AML-193 (cell line): ENCODE results near the gene TADA3.
"Not testable (repeated sequence)": the region's sequence is repeated elsewhere in the genome, so short reads cannot be mapped to it uniquely, and the experiment has no call there.

ENCODE experiments used
- DNase-seq, 2 experiments: peaks; one replicate each; lab custom pipeline; 2025; lab: John Stamatoyannopoulos, UW

The TADA3 gene

DNA sequence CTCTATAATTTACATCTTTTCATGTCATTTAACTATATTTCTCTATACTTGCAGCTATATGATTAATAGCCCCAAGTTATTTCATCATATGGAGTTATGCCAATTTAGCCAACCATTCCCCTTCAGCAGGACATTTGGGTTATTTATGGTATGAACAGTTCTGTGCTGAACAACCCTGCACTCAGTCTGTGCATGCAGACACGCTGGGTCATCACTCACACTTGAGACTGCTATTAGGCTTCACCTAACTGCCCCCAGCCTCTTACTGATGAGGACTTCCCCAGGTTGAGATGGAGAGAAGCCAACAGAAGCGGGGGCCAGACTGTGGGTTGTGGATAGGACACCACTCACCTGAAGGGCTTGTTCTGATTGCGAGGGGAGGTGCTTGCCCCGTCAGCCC is 7.3 kb downstream of the TADA3 start:
- DNase-seq = no peak

DNA sequence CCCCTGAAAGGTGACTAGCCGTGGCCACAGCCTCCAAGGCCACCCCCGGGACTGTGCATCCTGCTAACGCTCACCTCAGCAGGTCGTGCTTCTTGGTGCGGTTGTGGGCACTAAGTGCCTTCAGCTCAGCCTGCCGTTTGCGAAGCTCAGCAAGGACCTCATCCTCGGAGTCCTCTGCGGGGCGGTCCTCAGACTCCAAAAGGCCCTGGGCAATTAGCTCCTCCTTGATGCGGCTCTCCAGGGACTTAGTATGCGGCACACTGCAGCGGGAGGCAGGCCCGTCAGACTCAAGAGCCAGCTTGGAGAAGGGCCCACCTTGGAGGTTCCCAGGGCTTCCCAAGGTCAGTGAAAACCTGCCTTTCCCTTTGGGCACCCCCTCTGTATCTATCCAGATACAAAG is 8.3 kb downstream of the TADA3 start:
- DNase-seq = no peak

DNA sequence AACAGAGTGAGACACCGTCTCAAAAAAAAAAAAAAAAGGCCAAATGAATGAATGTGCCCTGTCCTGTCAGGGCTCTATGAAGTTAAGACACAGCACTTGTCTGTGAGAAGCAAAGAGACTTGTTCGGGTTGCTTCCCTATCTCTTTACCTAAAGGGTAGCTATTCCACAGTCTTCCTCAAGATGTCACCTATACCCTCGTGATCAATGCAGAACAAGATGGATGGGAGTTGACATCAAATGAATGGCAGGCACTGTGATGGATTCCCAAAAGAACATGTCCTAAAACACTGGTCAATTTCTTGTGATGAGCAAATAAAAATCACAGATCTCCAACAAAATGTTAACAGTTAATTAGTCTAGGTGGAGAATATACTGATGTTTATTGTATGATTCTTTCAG is 9.5 kb downstream of the TADA3 start:
- peak; percentile 31 to 47 for DNase-seq

DNA sequence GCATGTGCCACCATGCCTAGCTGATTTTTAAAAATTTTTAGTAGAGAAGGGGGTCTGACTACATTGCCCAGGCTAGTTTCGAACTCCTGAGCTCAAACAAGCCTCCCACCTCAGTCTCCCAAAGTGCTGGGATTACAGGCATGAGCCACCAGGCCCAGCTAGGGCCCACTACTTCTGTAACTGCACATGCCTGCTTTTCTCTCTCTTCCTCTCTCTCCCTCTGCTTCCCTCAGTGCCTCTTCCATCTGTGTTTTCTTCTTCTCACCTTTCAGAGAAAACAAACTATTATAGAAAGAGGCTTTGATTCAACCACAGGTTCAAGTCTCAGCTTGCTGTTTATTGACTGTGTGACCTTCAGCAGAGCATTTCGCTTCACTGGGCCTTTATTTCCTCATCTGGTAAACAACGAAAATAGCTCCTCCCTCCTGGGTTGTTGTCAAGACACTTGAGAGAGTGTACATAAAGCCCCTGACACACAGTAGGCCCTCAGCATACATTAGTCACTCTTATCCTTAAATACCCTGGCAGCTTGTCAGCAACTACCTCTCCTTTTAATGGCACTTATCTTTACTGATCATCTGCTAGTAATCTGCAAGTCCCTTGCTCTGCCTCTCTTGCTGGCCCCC is 10.2 kb downstream of the TADA3 start:
- no peak for DNase-seq

DNA sequence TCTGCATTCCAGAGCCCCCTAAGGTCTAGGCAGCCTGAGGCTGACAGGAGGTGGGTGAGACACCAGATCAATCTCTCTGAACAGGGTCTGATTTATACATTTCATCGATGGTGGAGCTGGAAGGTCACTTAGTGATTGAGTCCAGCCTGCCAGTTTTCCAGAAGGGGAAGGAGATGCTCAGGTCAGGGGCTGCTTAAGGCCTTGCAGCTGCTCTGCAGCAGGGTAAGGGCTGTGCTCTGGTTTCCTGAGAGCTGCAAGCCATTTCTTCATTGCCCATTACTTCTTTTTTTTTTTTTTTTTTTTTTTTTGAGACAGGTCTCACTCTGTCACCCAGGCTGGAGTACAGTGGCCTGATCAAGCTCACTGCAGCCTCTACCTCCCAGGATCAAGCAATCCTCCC is 10.7 kb downstream of the TADA3 start:
- DNase-seq = peak; percentile 67 to 79

DNA sequence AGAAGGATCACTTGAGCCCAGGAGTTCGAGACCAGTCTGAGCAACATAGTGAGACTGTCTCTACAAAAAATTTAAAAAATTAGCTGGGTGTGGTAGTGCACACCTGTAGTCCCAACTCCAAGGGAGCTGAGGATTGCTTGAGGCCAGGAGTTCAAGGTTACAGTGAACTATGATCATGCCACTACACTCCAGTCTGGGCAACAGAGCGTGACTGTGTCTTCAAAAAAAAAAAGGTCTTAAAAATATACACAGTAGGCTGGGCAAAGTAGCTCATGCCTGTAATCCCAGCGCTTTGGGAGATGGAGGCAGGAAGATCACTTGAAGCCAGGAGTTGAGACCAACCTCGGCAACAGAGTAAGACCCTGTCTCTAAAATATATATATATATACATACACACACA is 11.4 kb downstream of the TADA3 start:
- DNase-seq = no peak

DNA sequence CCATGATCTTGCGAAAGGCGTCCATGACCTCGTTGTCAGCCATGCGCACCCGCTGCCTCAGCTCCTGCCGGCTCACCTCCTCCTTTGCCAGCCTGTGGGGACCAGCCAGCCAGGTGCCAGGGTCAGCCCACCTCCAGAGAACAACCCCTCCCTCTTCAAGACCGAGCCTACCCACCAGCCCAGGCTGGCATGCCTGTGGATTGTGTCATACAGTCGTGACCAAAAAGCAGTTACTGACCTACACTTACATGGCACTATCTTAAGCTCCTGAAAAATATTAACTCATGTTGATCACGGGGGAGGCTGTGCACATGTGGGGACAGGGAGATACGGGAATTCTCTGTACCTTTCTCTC is 11.8 kb downstream of the TADA3 start:
- peak; percentile 70 to 73 for DNase-seq

DNA sequence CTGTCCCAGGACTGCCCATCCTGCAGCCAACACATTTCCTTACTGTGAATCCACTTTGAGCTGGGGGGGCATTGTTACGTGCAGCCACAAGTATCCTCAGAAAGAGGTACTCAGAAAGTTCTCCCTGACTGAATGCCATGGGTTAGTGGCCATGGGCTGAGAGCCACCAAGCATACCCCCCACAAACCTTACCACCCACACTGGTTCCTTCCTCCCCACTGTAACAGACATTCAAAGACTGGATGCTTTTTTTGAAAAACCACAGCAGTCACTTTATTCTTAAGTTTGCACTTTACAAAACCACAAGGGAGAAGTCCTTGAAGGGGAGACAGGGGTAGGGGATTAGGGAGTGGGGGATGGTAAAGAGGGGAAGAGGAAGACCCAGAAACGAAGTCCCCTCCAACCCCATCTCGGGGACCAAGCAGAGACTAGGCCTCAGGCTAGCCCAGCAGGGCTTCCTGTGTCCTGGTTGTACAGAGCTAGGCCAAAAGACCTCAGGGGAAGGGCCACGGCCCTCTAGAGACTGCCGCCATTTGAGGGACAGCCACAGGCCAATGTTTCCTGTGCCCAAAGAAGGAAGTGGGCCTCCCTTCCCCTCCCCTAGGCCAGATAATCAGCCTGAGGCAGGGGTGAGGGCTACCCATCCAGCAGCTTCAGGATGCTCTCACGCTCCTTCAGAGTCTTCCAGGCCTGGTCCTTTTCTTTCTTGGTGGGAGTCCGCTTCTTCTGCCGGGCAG is 12.4 kb downstream of the TADA3 start:
- DNase-seq = peak; percentile 99 to 100

DNA sequence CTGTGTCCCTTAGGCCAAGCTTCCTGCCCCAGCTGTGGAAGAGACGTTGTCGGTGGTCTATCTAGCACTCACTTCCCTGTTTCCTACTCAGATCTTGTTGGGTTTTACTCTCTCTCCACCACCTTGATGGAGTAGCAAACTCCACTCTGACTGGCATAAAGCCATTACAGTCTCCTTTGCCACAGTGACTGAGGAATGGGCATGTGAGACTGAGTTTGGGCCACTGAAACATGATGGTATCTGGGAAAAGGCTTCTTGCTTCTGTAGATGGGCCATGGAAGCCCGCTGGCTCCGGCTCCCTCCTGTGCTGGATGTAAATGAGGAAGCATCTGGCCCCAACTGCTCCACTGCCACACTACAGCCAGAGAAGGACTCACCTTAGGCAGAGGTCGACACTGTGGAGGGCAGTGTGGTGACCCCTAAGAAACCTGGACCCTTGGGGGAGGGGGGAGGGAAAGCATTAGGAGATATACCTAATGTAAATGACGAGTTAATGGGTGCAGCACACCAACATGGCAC is 13.1 kb downstream of the TADA3 start:
- DNase-seq = peak; percentile 17 to 50

DNA sequence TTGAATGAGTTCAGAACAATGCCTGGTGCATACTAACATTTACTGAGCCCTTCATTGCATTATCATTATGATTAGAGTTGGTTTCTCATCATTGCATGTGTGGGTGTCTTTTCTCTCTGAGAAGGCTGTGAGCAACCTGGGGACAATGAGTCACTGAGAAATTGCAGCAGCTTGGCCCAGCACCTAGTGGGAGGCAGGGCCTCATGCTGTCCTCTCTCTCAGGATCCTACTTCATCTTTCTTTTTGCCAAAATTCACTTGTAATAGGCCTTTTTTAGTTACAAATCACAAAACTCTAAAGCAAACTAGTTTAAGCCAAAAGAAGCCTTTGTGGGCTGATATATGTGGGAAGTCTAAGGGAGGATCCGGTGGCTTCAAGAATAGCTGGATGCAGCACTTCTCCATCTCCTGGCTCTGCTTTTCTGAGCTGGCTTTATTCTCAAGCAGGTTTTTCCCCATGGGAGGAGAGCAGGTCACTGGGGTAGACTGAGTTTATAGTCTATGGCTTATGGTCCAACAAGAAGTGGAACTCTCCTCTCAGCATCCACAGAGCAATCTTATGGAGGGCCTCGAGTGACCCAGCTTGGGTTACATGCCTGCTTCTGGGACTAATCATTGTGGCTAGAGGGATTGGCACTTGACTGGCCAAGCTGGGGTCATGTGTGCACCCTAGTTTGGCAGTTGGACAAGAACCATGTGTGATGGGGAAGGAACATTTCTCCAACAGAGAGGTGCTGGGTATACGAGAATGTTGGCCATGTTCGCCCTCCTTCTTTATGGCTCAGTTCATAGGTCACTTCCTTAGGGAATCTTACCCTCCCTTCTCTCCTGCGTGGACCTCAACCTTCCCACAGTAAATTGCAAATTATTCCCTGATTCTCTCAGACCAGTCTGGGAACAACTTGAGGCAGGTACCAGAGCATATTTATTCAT is 13.9 kb downstream of the TADA3 start:
- peak; percentile 21 to 34 for DNase-seq

DNA sequence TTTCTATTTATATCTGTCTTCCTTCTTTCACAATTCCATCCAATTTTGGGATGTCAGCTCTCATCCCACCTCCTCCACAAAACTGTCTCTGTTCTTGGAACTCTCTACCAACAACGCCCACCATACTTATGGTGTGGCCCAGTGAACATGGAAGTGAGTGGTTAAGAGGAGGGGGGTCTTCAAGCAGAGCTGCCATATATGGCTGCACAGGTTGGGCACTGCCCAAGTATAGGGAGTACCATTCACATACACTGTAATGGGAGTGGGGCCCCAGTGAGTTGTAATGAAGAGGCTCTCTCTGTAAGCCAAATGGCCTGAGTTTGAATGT is 14.6 kb downstream of the TADA3 start:
- no peak for DNase-seq

DNA sequence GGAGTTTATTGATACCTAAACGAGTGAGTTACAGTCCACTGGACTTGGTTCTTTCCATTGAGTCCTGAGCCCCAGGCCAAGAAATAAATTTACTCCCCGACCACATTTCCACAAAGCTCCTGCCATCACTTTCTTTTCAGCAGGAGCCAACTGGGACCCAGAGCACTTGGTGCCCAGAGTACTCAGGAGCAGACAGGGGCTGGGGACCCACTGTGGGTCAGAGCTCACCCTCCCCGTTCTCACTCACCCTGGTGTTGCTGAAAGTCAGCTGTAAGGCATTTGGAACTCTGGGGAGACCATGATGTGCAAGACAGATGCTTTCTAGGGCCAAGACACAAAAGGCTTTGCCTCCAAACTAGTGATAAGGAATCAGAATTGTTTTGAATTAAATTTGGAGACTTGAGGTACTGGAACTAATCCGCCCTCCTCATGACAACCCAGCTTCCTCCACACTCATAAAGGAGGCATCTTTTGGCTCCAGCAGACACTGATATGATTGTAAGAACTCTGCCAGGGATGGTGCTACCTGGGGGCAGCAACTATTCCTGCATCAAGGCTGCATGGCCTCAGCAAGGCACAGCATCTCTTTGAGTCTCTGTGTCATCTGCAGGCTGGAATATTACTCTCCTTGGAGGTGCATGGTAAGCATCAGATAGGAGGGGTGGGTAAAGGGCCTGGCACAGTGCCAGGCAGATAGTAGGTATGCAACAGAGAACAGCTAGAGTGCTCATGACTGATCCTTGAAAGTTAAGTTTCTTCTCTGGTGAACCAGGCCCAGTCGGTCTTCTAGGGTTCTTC is 15.2 kb downstream of the TADA3 start:
- DNase-seq = no peak

DNA sequence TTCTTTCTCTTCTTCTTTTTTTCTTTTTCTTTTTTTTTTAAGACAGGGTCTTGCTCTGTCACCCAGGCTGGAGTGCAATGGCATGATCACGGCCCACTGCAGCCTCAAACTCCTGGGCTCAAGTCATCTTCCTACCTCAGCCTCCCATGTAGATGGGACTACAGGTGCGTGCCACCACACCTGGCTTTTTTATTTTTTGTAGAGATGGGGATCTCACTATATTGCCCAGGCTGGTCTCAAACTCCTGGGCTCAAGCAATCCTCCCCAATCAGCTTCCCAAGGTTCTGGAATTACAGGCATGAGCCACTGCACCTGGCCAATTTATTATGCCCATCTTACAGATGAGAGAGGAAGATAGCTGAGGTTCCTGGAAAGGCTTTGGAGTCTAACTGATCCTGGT is 21.3 kb downstream of the TADA3 start:
- DNase-seq = not testable (repeated sequence)

DNA sequence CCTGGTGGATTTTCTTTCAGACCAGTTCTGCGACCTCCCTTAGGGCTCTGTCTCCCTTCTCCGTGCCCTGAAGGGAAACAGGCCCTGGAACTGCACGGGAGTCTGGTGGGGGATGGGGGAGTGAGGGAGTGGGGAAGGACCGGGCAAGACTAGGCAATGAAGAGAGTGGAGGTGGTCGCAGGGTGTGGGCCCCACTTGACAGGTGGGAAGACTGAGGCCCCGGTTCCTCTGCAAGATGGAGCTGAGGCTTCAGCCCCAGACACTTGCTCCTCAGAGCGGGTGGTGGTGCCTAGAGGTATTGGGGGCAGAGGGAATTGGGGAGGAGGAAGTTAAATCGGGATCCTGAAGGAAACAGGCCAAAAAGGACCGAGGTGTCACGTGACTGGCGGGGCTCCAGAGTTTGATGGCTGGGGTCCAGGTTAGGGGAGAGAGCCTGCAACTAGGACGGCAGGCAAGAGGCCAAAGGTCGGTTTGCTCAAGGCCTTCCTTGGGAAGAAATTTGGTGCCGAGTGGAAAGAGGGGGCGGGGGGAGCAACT is 21.9 kb downstream of the TADA3 start:
- no peak for DNase-seq

DNA sequence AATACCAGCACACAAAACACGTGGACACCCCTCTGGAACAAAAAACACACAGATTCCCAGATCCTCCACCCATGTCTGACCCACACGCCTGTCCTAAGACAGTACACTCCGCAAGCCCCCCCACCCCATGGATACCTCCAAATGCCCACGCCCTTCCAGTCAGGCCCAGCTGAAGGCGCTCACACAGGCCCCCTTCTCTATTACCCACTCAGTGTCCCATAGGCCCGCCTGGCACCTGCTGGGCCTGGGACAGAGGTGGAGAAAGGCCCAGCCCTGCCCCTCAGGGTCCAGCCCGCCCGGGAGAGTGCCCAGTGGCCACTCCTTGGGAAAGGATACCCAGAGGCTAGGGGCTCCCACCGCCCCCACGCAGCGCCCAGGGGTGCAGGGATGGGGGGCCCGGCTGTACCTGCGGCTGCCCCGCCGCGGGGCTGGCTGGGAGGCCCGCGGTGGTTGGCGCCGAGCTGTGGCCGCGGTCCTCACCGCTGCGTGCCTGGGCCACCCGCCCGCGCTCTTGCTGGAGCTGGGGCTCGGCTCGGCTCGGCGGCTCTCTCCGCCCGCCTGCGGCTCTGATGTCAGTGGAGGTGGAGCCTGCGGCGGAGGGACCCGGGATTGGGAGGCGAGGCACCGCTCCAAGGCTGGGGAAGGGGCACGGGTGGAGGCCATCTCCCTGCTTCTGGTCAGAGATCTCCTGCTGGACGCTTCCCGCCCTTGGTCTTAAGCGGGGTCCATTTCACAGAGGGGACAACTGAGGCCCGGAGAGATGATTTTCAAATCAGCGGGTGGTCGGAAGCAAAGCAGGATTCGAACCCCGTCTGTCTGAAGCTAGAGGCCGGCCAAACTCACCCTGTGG is 22.6 kb downstream of the TADA3 start, which contains the start of gene CAMK1:
Gene CAMK1 (minus strand): TSS at position 522 of the 850 bp plus-strand sequence. CDS start 2,198 bp downstream, outside the sequence.
- no peak for DNase-seq

DNA sequence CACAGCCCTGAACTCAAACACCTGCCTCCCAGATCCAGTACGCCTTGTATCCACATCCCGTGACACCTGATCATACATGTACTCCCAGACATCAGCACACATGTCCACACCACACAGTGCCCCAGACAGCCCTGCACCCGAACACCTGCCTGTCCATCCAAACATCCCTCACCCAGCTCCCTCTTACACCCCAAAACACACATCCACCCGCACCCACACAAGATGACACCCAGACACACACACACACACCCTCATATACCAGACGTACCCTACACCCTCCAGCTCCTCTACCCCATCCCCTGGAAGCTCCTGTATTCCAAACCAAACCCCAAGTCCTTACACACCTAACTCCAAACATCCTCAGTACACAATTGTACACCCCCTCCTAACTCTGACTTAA is 23.3 kb downstream of the TADA3 start:
- DNase-seq = no peak

DNA sequence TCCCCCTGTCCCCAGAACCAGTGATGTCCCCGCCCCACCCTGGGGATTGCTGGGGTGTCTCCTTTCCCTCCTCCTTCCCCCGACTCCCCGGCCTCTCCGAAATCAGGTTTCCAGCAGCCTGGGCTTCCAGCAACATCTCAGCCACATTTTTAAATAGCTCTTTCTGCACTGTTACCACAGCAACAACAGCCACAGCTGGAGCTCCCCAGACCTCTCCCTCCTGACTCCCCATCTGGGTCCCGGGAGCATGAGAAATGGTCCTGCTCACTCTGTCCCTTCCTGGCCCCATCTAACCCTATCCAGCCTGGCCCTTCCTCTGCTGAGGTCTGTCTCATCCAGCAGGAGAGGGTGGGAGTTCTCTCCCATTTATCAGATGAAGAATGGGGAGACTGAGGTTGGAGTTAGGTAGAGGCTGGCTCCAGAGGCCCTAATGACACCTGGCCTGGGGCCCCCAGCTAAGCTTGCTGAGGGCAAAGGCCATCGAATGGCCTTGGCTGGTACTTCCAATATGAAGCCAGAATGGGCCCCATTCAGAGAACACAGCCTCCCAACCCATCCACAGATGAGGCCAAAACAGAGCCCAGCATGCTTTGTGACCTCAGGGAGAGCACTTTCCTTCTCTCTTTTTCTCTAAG is 24.0 kb downstream of the TADA3 start:
- no peak for DNase-seq

DNA sequence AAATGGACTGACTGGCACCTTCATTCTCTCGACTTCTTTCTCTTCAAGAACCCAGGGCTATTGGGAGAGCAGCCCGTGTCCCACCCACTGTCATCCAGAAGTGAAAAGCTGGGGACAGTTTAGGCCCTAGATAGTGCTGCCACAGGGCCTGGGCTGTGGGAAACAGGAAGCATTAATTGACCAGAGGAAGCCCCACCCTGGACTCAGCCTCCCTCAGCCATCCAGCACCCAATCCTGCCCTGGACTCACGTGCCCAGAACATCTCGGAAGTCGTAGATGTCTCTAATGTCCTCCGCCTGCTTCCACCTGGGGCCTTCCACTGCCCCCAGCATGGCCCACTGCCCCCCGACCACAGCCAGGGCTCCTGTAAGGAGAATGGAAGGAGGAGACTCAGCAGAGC is 24.9 kb downstream of the TADA3 start:
- no peak for DNase-seq

DNA sequence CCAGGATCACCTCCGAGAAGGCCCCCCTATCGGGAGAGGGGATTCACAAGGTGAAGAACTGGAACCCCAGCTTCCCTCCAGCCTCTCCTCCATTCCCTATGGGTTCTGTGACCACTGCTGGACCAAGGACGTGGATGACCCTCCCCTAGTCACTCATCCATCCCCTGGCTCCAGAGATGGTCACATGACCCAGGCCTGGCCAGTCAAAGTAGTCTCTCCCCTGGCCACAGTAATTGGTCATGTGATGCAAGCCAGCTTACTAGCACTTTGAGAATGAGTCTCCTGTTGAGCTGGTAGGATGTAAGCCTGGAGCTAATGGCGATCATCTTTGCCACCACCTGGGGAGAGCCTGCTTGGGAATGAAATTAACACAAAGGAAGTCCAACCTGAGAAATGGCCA is 26.4 kb downstream of the TADA3 start:
- DNase-seq = no peak

DNA sequence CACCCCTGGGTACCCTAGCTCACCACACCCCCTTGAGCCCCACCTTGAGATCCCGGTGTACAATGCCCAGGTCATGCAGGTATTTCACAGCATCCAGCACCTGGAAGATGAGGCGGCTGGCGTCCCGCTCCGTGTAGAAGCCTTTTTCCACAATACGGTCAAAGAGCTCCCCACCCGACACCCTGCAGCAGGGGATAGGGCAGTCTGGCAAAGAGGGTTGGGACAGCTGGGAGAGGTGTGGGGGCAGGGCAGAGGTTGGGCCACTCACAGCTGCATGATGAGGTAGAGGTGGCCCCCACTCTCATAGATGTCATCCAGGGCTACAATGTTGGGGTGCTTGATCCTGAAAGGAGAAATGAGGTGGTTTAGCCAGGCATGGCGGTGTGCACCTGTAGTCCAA is 29.4 kb downstream of the TADA3 start:
- no peak for DNase-seq
